AG09319 (cell line): ENCODE data around the gene SRD5A1.
"Not testable (repeated sequence)": the region's sequence is repeated elsewhere in the genome, so short reads cannot be mapped to it uniquely, and the experiment has no call there.

Experiments
- DNase-seq: peaks from one replicate; pipeline ENCODE4 v3.0.0-alpha.2; 2010; ENCODE audit warnings: low read depth; ENCODE audit errors: extremely low read depth
- CTCF ChIP-seq: IDR thresholded peaks from 2 replicates; pipeline ENCODE4 v1.5.1; 2011; ENCODE audit warnings: low read depth, mild to moderate bottlenecking, inconsistent platforms, low read length, moderate library complexity

Gene SRD5A1

DNA sequence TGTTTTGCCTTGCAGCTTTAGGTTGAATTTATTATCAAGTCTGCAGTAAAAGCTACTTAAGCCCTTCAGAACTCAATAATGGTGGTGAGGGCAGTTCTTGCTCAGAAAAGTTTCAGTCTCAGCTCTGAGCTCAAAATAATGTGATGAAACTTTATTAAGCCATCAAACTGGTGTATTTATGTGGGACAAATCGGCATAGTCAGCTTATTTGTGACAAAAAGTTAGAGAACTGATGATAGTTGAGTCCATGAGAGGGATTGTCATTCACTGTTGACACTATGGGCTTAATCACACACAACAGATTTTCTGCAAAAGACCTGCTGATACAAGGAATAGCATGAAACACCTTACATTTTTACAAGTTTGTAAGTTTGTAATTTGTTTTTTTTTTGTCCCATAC lies 9.4 kb downstream of the SRD5A1 start:
- TF ChIP-seq CTCF: no peak
- no peak for DNase-seq

GRCh38 chr5:6644794-6645241 lies 11.6 kb downstream of the SRD5A1 start:
- TF ChIP-seq CTCF: no peak
- no peak for DNase-seq

DNA sequence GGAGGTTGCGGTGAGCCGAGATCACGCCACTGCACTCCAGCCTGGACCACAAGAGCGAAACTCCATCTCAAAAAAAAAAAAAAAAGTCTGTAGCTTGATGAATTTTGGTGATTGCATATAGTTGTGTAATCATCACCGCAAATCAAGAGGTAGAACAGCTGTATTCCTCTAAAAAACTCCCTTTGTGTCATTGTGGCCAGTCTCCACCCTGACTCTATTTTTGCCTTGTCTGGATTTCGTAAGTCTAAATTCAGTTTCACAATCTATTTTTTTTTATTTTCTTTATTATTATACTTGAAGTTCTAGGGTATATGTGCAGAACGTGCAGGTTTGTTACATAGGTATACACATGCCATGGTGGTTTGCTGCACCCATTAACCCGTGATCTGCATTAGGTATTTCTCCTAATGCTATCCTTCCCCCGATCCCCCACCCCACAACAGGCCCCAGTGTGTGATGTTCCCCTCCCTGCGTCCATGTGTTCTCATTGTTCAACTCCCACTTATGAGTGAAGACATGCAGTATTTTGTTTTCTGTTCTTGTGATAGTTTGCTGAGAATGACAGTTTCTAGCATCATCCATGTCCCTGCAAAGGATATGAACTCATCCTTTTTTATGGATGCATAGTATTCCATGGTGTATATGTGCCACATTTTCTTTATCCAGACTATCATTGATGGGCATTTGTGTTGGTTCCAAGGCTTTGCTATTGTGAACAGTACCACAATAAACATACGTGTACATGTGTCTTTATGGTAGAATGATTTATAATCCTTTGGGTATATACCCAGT lies 12.5 kb downstream of the SRD5A1 start:
- not testable (repeated sequence) for DNase-seq

GRCh38 chr5:6649186-6649585 lies 15.9 kb downstream of the SRD5A1 start:
- TF ChIP-seq CTCF: no peak
- DNase-seq: no peak

DNA sequence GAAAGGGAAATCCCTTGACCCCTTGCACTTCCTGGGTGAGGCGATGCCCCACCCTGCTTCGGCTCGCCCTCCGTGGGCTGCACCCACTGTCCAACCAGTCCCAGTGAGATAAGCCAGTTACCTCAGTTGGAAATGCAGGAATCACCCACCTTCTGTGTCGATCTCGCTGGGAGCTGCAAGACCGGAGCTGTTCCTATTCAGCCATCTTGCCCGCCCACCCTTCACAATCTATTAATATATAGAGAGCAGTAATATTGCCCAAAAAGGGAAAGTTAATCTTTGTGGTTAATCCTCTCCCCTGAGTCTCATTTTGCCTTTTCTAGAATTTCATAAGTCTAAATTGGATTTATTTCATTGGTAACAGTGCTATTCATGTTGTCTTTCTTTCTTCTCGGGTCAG lies 16.4 kb downstream of the SRD5A1 start:
- no peak for TF ChIP-seq CTCF
- DNase-seq: no peak

GRCh38 chr5:6652025-6652424 lies 18.8 kb downstream of the SRD5A1 start:
- no peak for TF ChIP-seq CTCF
- DNase-seq: no peak

DNA sequence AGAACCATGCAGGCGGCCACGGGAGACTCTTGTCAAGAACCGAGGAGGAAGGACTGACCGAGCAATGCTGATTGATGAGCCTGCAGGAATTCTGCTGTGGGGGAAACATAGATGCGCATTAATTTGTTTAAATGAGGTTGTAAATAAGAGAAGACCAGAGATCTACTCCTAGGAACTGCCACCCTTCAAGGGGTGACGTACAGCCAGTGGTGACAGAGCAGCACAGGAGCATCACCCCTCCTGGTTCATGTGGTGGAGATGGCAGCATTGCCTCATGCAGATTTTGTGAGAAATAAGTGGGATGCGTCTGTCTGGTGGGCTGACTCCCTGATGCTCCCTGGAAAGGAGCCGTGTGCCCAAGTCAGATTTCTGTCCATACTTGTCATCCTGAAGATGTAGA lies 22.2 kb downstream of the SRD5A1 start:
- TF ChIP-seq CTCF: no peak
- no peak for DNase-seq

DNA sequence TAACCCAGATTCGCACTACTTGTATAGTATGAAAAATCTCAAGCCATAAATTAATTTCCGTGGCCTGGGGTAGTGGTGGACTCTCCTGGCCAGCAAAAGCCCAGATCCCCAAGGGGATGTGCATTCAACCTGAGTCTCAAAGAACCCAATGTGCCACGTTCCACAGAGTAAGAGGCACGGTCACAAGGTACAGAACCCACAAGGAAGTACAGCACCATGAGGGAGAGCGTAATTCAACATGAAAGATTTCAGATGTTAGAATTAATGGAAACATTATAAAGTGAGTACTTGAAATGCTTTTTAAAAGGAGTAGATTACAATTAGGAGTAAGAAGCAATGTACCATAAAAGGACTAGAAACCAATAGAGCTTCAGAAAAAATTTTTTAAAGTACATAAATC lies 23.4 kb downstream of the SRD5A1 start:
- no peak for DNase-seq
- no peak for TF ChIP-seq CTCF
